Mucosa of stomach (tissue), 1 donor: ENCODE data around the gene FLT4.
"Not testable (repeated sequence)": the region's sequence is repeated elsewhere in the genome, so short reads cannot be mapped to it uniquely, and the experiment has no call there.

Experiments used
- H3K27me3 ChIP-seq: one replicate; pipeline ENCODE4 v1.7.0; 2013; ENCODE audit warnings: mild to moderate bottlenecking, low read length; ENCODE audit not compliant: control insufficient read depth, insufficient read depth
- H3K36me3 ChIP-seq: one replicate; pipeline ENCODE4 v1.7.0; 2013; ENCODE audit warnings: low read length; ENCODE audit not compliant: control insufficient read depth, insufficient read depth
- H3K4me1 ChIP-seq: one replicate; pipeline ENCODE4 v1.7.0; 2013; ENCODE audit warnings: mild to moderate bottlenecking, low read length; ENCODE audit not compliant: control insufficient read depth, insufficient read depth
- H3K4me3 ChIP-seq: one replicate; pipeline ENCODE4 v1.7.0; 2013; ENCODE audit warnings: low read length
- H3K9ac ChIP-seq: one replicate; pipeline ENCODE4 v1.7.0; 2013; ENCODE audit warnings: mild to moderate bottlenecking, low read length, moderate library complexity
- H3K9me3 ChIP-seq: one replicate; pipeline ENCODE4 v1.7.0; 2013; ENCODE audit warnings: mild to moderate bottlenecking, low read length, moderate library complexity; ENCODE audit not compliant: control insufficient read depth
- donor health status: Pancreatic carcinoma.

The FLT4 gene

DNA sequence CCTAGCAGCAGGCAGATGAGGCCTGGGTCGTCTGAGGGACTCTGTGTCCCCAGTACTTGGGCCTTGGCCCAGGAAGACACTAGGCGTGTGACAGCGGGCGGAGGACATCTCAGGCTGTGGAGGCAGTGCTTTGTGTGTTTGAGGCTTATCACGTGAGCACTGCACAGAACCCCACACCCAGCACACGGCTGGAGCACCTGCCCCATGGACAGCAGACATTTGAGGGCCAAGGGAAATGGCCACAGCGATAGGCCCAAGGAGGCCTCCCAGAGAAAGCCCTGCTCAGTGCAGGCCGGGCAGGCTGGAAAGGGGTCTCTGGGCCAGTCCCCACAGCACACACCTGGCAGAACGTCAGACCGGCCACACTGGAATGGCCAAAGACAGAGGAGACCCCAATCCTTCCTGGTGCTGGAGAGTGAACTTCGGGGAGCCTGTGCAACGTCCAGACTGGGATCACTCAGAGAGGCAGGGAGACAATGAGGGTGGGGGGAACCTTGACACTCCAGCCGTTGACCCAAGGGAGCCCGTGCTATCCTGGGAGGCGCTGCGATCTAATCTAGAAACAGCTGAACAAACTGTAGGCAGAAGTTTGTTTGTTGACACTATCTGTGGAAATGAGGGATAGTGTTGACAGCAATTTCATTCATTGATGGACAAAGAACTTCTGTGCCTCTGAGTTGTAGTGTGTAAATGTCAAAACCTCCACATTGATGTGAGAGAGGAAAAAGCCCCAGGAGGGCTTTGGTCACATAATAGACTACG lies 19.6 kb upstream of the FLT4 start:
- H3K27me3 ChIP-seq: peaks cover 9% of the 10 kb centered on the region
- H3K4me1 ChIP-seq: no peaks in the 10 kb centered on the region
- H3K9me3 ChIP-seq: no peaks in the 10 kb centered on the region
- no peaks in the 10 kb centered on the region for H3K36me3 ChIP-seq
- no peak overlapping the region for H3K9ac ChIP-seq
- H3K4me3 ChIP-seq: no peak overlapping the region

DNA sequence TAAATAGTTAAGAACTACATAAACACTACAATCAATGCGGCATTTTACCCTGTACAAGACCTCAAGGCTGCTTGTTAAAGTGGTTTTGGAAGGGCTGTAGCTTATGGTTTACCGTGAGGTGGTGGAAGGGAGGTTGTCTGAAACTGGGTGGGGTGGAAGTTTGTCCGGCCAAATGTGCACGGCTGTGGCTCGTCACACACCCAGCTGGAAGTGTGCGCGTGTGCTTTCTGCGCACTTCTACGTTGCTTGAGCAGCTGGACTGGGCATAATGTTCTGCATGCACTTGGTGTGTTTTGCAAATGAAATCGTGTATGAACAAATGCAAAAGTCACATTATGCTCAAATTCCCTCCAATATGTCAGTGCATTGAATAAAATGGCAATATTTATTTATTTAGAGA lies 17.4 kb upstream of the FLT4 start:
- H3K36me3 ChIP-seq: no peaks in the 10 kb centered on the region
- H3K4me3 ChIP-seq: no peak overlapping the region
- H3K4me1 ChIP-seq: no peaks in the 10 kb centered on the region
- no peaks in the 10 kb centered on the region for H3K9me3 ChIP-seq
- no peaks in the 10 kb centered on the region for H3K27me3 ChIP-seq
- no peak overlapping the region for H3K9ac ChIP-seq

DNA sequence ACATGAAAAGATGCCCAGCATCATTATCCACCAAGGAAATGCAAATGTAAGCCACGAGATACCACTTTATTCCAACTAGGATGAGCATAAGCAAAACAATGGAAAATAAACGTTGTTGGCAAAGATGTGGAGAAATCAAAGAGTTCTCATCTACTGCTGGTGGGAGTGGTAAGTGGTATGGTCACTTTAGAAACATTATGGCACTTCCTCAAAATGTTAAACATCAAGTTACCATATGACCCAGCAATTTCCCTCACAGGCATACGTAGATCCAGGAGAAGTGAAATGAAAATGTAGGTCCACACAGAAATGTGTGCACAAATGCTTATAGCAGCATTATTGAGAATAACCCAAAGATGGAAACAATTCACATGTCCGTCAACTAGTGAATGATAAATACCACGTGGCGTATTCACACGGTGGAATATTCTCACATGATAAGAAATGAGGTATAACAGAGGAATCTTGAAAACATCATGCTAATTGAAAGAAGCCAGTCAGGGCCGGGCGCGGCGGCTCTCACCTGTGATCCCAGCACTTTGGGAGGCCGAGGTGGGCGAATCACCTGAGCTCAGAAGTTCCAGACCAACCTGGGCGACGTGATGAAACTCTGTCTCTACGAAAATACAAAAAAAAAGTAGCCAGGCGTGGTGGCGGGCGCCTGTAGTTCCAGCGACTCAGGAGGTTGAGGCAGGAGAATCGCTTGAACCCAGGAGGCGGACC lies 16.4 kb upstream of the FLT4 start:
- Histone ChIP-seq H3K9me3 (no peaks in the 10 kb centered on the region), H3K36me3 (no peaks in the 10 kb centered on the region), H3K4me3 (no peak overlapping the region), H3K27me3 (no peaks in the 10 kb centered on the region), H3K4me1 (no peaks in the 10 kb centered on the region), H3K9ac (no peak overlapping the region)

DNA sequence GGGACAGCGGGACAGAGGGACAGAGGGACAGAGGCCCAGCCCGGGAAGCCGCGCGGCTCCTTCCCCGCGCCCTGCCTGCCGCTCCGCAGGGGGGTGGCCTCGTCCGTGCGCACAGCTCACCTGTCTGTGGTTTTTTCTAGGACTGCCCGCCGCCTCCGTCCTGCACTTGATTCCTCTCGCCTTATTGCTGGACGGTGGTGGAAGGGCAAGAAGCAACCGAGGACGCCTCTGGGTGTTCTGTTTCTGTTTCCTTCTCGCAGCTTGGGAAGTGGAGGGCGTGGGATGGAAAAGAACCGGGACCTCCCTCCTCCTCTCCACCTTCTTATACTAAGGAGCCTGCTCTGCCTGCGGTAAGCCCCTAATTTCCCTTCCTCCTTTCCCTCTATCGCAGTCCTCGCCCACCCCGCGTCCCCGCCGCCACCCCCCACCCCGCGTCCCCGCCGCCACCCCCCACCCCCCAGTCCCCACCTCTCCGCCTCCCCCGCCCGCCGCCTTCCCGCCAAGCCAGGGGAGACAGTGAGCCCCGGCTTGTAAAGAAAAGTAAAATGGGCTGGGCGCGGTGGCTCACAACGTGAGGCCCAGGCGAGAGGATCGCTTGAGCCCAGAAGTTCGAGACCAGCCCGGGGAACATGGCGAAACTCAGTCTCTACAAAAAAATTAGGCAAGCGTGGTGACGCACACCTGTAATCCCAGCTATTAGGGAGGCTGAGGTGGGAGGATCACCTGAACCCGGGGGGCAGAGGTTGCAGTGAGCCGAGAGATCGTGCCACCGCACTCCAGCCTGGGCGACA lies 9.6 kb upstream of the FLT4 start:
- H3K9ac ChIP-seq: no peak overlapping the region
- H3K27me3 ChIP-seq: no peaks in the 10 kb centered on the region
- no peak overlapping the region for H3K4me3 ChIP-seq
- H3K9me3 ChIP-seq: no peaks in the 10 kb centered on the region
- no peaks in the 10 kb centered on the region for H3K36me3 ChIP-seq
- H3K4me1 ChIP-seq: no peaks in the 10 kb centered on the region

DNA sequence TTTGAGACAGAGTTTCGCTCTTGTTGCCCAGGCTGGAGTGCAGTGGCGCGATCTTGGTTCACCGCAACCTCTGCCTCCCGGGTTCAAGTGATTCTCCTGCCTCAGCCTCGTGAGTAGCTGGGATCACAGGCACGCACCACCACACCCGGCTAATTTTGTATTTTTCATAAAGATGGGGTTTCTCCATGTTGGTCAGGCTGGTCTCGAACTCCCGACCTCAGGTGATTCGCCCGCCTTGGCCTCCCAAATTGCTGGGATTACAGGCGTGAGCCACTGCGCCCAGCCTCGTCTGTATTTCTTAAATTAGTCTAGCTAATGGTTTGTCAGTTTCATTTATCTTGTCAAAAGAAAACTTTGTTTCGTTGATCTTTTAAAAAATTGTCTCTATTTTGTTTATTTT lies 5.8 kb upstream of the FLT4 start:
- not testable (repeated sequence) for H3K9ac ChIP-seq, H3K4me1 ChIP-seq

DNA sequence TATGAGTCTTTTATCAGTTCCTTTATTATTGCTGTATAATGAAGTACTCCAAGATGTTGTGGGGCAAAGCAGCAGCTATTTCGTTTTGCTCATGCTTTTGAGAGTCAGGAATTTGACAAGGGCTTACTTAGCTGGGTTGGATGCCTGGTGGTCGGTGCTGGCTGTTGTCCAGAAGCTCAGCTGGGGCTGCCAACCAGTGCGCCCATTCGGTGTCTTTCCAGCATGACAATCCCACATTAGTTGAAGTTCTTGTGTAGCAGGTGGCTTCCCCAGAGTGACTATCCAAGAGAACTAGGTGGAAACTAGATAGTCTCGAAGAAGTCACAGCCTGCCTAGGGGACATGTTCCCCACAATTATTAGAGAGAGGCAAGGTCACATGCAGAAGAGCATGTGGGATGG lies 3.4 kb upstream of the FLT4 start:
- Histone ChIP-seq H3K9ac (no peak overlapping the region), H3K36me3 (no peaks in the 10 kb centered on the region), H3K4me3 (no peak overlapping the region), H3K4me1 (no peaks in the 10 kb centered on the region), H3K9me3 (no peaks in the 10 kb centered on the region), H3K27me3 (peaks cover 43% of the 10 kb centered on the region)

More for the DNA sequence above, 5.8 kb upstream of the FLT4 start:
- H3K36me3 ChIP-seq, H3K9me3 ChIP-seq, H3K4me3 ChIP-seq: not testable (repeated sequence)
- peaks cover 21% of the 10 kb centered on the region for H3K27me3 ChIP-seq

DNA sequence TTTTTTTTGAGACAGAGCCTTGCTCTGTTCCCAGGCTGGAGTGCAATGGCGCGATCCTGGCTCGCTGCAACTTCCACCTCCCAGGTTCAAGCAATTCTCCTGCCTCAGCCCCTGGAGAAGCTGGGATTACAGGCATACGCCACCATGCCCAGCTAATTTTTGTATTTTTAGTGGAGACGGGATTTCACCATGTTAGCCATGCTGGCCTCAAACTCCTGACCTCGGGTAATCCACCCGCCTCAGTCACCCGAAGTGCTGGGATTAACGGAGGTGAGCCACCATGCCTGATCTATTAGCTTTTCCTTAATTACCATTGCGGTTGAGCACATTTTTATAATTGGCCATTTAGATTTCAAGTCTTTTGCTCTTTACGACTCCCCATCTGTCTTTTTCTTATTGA lies 2.9 kb upstream of the FLT4 start:
- Histone ChIP-seq H3K4me3 (no peak overlapping the region), H3K9me3 (no peaks in the 10 kb centered on the region), H3K36me3 (no peaks in the 10 kb centered on the region), H3K9ac (no peak overlapping the region), H3K27me3 (peaks cover 47% of the 10 kb centered on the region), H3K4me1 (no peaks in the 10 kb centered on the region)

DNA sequence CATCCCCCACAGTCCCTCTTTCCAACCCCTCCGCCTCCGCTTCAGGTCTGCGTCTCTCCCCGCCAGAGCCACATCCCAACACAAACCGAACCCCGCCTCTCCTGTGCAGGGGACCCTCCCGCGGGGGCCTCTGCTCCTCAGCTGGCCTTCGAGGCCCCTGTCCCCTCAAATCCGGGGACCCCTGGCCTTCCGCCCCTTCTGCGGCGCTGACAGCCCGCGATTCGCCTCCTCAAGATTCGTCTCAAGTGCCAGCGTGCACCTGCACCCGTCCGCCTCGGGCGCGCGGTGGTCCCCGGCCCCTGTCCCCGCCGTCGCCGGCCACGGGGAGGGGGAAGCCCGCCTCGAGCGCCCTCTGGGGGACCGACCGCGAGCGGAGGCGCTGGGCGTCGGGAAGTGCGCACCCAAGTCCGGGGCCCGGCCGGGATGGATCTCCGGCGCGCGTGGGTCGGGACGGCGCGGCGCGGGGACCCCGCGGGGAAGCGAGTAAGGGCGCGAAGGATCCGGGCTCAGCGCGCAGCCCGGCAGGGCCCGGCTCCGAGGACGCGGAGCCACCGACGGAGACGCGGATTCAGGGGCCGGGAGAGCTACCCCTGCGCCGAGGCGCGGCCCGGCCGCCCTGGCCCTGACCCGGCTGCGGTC lies 623 bp downstream of the FLT4 start:
- no peaks in the 10 kb centered on the region for H3K4me1 ChIP-seq
- H3K27me3 ChIP-seq: peaks cover 56% of the 10 kb centered on the region
- no peak overlapping the region for H3K4me3 ChIP-seq
- no peaks in the 10 kb centered on the region for H3K36me3 ChIP-seq
- H3K9me3 ChIP-seq: no peaks in the 10 kb centered on the region
- no peak overlapping the region for H3K9ac ChIP-seq

DNA sequence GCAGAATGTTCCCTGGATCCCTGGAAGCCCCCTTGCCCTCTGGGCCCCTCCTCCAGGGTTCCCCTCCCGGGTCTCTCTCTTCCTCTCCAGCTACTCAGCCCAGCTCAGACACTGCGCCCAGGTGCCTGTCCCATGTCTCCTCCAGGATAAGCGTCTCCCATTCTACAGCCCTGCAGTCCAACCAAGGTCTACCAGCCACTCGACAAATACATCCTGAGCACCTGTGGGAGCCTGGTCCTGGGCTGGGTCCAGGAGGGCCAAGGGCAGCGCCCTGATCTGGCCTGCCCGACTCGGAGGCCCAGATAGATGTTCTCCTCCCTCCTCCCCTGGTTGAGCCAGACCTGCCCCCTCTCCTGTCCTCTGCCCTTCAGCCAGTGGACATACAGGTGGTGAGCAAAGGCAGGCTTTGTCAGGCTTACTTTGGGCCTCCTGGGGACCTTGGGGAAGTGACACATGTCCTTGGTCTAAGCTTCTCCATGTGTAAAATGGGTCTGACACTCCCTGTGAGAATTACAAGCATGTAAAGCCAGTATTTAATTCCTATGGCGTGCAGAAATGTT lies 1.4 kb downstream of the FLT4 start:
- H3K27me3 ChIP-seq: peaks cover 56% of the 10 kb centered on the region
- no peak overlapping the region for H3K4me3 ChIP-seq
- H3K9me3 ChIP-seq: no peaks in the 10 kb centered on the region
- H3K4me1 ChIP-seq: no peaks in the 10 kb centered on the region
- no peaks in the 10 kb centered on the region for H3K36me3 ChIP-seq
- no peak overlapping the region for H3K9ac ChIP-seq

DNA sequence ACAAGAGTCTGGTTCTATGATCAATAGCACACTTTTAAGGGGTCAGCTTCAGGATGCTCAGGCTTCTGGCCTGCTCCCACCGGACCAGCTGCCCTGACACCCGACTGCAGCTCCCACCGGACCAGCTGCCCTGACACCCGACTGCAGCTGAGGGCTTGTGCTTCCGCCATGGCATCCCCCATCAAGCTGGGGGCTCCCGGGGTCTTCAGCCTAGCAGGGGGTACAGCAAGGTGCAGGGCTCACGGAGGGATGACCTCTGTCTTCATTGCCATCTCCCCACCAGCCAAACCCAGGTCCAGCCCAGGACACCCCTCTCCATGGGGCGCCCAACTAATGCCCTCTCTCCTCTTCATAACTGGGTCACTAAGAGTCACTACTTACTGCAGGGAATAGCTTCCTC lies 1.9 kb downstream of the FLT4 start:
- Histone ChIP-seq H3K36me3 (no peaks in the 10 kb centered on the region), H3K27me3 (peaks cover 50% of the 10 kb centered on the region), H3K4me3 (no peak overlapping the region), H3K4me1 (no peaks in the 10 kb centered on the region), H3K9ac (no peak overlapping the region), H3K9me3 (no peaks in the 10 kb centered on the region)

DNA sequence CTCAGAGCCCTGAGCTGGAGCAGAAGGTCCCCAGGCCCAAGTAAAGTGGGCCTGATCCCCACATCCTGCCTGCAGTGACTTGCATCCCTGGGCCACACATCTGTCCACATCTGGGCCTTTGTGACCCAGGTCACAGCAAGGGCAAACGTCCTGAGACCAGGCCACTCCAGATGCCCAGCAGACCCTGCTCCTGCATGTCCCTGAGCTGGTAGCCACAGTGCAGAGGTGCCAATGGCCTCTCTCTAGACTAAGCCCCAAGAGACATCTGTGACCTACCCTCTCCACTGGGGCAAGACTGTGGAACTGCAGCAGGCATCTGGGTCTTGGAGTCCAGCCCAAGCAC lies 2.5 kb downstream of the FLT4 start:
- Histone ChIP-seq H3K9me3 (no peaks in the 10 kb centered on the region), H3K27me3 (peaks cover 48% of the 10 kb centered on the region), H3K36me3 (no peaks in the 10 kb centered on the region), H3K9ac (no peak overlapping the region), H3K4me1 (no peaks in the 10 kb centered on the region), H3K4me3 (no peak overlapping the region)
